ENCODE results near the gene FAR2. TPM values are rescaled to one million over a fixed set of nuclear protein-coding genes. Genes with fewer than 3 reads are reported as not detected.
"Not testable (repeated sequence)": the region's sequence is repeated elsewhere in the genome, so short reads cannot be mapped to it uniquely, and the experiment has no call there.

FAR2 gene
- total RNA-seq, 4 donors from 2014 or later: 0.62 to 4.1 (median 2.6) TPM

GRCh38 chr12:29283969-29284700 is 135.1 kb downstream of the FAR2 start:
- no peaks in the 10 kb centered on the region for H3K27me3 ChIP-seq
- ATAC-seq (no peak), DNase-seq (no peak)
- TF ChIP-seq, protein P1, sequence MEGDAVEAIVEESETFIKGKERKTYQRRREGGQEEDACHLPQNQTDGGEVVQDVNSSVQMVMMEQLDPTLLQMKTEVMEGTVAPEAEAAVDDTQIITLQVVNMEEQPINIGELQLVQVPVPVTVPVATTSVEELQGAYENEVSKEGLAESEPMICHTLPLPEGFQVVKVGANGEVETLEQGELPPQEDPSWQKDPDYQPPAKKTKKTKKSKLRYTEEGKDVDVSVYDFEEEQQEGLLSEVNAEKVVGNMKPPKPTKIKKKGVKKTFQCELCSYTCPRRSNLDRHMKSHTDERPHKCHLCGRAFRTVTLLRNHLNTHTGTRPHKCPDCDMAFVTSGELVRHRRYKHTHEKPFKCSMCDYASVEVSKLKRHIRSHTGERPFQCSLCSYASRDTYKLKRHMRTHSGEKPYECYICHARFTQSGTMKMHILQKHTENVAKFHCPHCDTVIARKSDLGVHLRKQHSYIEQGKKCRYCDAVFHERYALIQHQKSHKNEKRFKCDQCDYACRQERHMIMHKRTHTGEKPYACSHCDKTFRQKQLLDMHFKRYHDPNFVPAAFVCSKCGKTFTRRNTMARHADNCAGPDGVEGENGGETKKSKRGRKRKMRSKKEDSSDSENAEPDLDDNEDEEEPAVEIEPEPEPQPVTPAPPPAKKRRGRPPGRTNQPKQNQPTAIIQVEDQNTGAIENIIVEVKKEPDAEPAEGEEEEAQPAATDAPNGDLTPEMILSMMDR (IDR thresholded peaks at IDR 0.05 in 4 of 5, conservative IDR thresholded peaks at IDR 0.05 in 1 of 5): no peak
- TF ChIP-seq POLR2A (IDR thresholded peaks at IDR 0.05): no peak
- no peaks in the 10 kb centered on the region for H3K9me3 ChIP-seq
- H3K4me3 ChIP-seq: no peak overlapping the region
- H3K36me3 ChIP-seq: no peaks in the 10 kb centered on the region
- in situ Hi-C loops (cut with MboI; ENCODE audit: low sequenced_read_pairs in 4 of 4) (no loop called here), intact Hi-C loops (cut with DNase I; ENCODE audit: low total_unique reads) (no loop called here)
- H3K27ac ChIP-seq: no peak overlapping the region
- no peaks in the 10 kb centered on the region for H3K4me1 ChIP-seq

DNA sequence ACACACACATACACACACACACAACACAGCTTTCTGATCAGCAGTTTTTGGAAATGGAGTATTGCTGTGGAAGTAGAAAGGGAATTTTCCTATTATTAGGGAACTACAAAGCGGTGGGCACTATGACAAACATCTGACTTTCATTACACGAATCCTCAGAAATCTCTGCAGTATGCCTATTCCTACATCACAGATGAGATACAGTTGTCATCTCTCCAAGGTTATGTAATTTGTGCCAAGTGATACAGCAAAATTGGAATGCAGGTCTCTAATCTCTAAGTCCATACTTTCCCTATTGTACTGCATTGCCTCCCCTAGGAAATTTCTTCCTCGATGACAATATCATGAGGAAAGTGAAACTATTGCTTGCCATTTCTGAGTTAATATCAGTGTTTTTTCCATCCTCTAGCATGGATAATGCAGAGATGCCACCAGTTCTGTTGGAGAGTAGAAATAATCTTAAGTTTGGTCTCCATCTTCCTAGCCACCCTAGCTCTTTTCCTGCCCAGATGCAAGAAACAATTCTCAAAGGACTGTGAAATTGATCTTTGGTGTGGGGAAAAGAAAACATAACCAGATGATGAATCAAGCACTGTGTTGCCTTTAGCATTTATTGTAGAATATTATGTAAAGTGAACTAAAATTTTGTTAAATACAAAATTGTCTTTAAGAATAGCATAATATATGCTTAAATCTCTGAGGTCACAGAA is 137.2 kb downstream of the FAR2 start:
- ATAC-seq (no peak), DNase-seq (no peak)
- H3K4me1 ChIP-seq: no peaks in the 10 kb centered on the region
- H3K27me3 ChIP-seq: no peaks in the 10 kb centered on the region
- no peak overlapping the region for H3K4me3 ChIP-seq
- H3K9me3 ChIP-seq: no peaks in the 10 kb centered on the region
- no peaks in the 10 kb centered on the region for H3K36me3 ChIP-seq
- no peak overlapping the region for H3K27ac ChIP-seq
- in situ Hi-C loops (cut with MboI; ENCODE audit: low sequenced_read_pairs in 4 of 4): no loop called here
- intact Hi-C loops (cut with DNase I; ENCODE audit: low total_unique reads): no loop called here
- TF ChIP-seq, protein P1 (IDR thresholded peaks at IDR 0.05 in 4 of 5, conservative IDR thresholded peaks at IDR 0.05 in 1 of 5): no peak
- TF ChIP-seq POLR2A (IDR thresholded peaks at IDR 0.05): no peak

- in situ Hi-C loops (cut with MboI; ENCODE audit: low sequenced_read_pairs in 4 of 4): no loop called here
Observed at GRCh38 chr12:29287622-29288021, 138.5 kb downstream of the FAR2 start.

DNA sequence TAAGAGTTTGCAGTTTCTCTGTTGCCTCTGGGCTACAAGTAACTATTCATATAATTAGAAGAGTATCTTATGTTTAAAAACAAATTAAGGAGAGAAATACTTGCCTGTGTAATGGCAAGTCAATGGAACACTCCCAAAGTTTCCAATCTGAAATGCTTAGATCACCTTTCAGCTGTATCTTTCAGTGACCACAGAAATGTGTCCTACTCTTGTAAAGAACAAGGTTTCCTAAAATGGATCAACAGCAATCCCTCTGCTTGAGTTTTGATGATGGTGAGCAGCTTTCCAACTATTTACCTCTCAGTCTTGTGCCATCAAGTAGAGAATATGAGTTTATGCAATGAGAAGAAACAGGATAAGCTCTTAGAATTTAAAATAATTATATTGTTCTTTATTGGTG is 139.0 kb downstream of the FAR2 start:
- Histone ChIP-seq H3K4me1 (no peaks in the 10 kb centered on the region), H3K27ac (no peak overlapping the region), H3K27me3 (no peaks in the 10 kb centered on the region), H3K36me3 (no peaks in the 10 kb centered on the region), H3K4me3 (no peak overlapping the region), H3K9me3 (no peaks in the 10 kb centered on the region)
- intact Hi-C loops (cut with DNase I; ENCODE audit: low total_unique reads) (no loop called here), in situ Hi-C loops (cut with MboI; ENCODE audit: low sequenced_read_pairs in 4 of 4) (no loop called here)
- no peak for DNase-seq
- ATAC-seq: no peak
- TF ChIP-seq, protein P1 (IDR thresholded peaks at IDR 0.05 in 4 of 5, conservative IDR thresholded peaks at IDR 0.05 in 1 of 5): no peak
- TF ChIP-seq POLR2A (IDR thresholded peaks at IDR 0.05): no peak

More at GRCh38 chr12:29287622-29288021, 138.5 kb downstream of the FAR2 start:
- ATAC-seq (no peak), DNase-seq (no peak)
- Histone ChIP-seq H3K9me3 (no peaks in the 10 kb centered on the region), H3K27ac (no peak overlapping the region), H3K36me3 (no peaks in the 10 kb centered on the region), H3K4me1 (no peaks in the 10 kb centered on the region), H3K27me3 (no peaks in the 10 kb centered on the region), H3K4me3 (no peak overlapping the region)
- no peak for TF ChIP-seq POLR2A (IDR thresholded peaks at IDR 0.05)
- TF ChIP-seq, protein P1 (IDR thresholded peaks at IDR 0.05 in 4 of 5, conservative IDR thresholded peaks at IDR 0.05 in 1 of 5): no peak
- intact Hi-C loops (cut with DNase I; ENCODE audit: low total_unique reads): no loop called here

GRCh38 chr12:29290475-29290874 is 141.4 kb downstream of the FAR2 start:
- H3K4me3 ChIP-seq; DNase-seq; H3K27me3 ChIP-seq; H3K36me3 ChIP-seq; in situ Hi-C loops (cut with MboI; ENCODE audit: low sequenced_read_pairs in 4 of 4); H3K27ac ChIP-seq; H3K9me3 ChIP-seq; intact Hi-C loops (cut with DNase I; ENCODE audit: low total_unique reads); ATAC-seq; H3K4me1 ChIP-seq: not testable (repeated sequence)

Data from gastrocnemius medialis (tissue), 4 donors.